NCI-H1436 treated with DMSO at 0.1 percent for 48 hours (cell line): ENCODE measurements around the gene SFMBT2.

Experiments
- DNase-seq: peaks from one replicate; lab custom pipeline; 2025; lab: John Stamatoyannopoulos, UW

SFMBT2 gene

GRCh38 chr10:7134448-7134847 is 276.4 kb downstream of the SFMBT2 start:
- DNase-seq: no peak

GRCh38 chr10:7133958-7134357 is 276.9 kb downstream of the SFMBT2 start:
- DNase-seq: no peak

GRCh38 chr10:7133278-7133677 is 277.6 kb downstream of the SFMBT2 start:
- DNase-seq: no peak

- DNase-seq: no peak
Measured at GRCh38 chr10:7130191-7130911, 280.5 kb downstream of the SFMBT2 start.

- DNase-seq: no peak
Measured at GRCh38 chr10:7123774-7124173, 287.1 kb downstream of the SFMBT2 start.

GRCh38 chr10:7122561-7122960 is 288.3 kb downstream of the SFMBT2 start:
- no peak for DNase-seq

GRCh38 chr10:7121154-7121797 is 289.6 kb downstream of the SFMBT2 start:
- DNase-seq: no peak

- no peak for DNase-seq
Measured at GRCh38 chr10:7119325-7120015, 291.4 kb downstream of the SFMBT2 start.

- no peak for DNase-seq
Measured at GRCh38 chr10:7117806-7118674, 292.8 kb downstream of the SFMBT2 start.

GRCh38 chr10:7117177-7117799 is 293.5 kb downstream of the SFMBT2 start:
- DNase-seq: no peak

GRCh38 chr10:7111561-7111960 is 299.3 kb downstream of the SFMBT2 start:
- no peak for DNase-seq

GRCh38 chr10:7111089-7111488 is 299.7 kb downstream of the SFMBT2 start:
- DNase-seq: no peak
